Activated CD4-positive, alpha-beta T cell treated with anti-CD3 and anti-CD28 coated beads, Interleukin-2, amount 50 U/mL, for 48 hours (primary cell): ENCODE data around the gene FLT1.

Source experiments
- DNase-seq, 2 experiments: peaks; one replicate each; pipeline ENCODE4 v3.0.0-alpha.2; 2020

The FLT1 gene

GRCh38 chr13:28421676-28422410 is 73.1 kb downstream of the FLT1 start:
- no peak for DNase-seq

- DNase-seq: no peak
Measured at GRCh38 chr13:28420704-28421103, 74.2 kb downstream of the FLT1 start.

- no peak for DNase-seq
Measured at GRCh38 chr13:28415994-28416421, 78.9 kb downstream of the FLT1 start.

- DNase-seq: no peak
Measured at GRCh38 chr13:28413999-28414398, 80.9 kb downstream of the FLT1 start.

GRCh38 chr13:28412981-28413380 is 81.9 kb downstream of the FLT1 start:
- DNase-seq: no peak

- DNase-seq: no peak
Measured at GRCh38 chr13:28411831-28412353, 83.0 kb downstream of the FLT1 start.

- no peak for DNase-seq
Measured at GRCh38 chr13:28410096-28410495, 84.8 kb downstream of the FLT1 start.

- DNase-seq: no peak
Measured at GRCh38 chr13:28409648-28410047, 85.3 kb downstream of the FLT1 start.

GRCh38 chr13:28408863-28409262 is 86.1 kb downstream of the FLT1 start:
- no peak for DNase-seq

- DNase-seq: no peak
Measured at GRCh38 chr13:28408235-28408848, 86.6 kb downstream of the FLT1 start.

GRCh38 chr13:28406733-28407266 is 88.1 kb downstream of the FLT1 start:
- DNase-seq: no peak

GRCh38 chr13:28402057-28402381 is 92.9 kb downstream of the FLT1 start:
- DNase-seq: no peak

- no peak for DNase-seq
Measured at GRCh38 chr13:28401303-28402056, 93.4 kb downstream of the FLT1 start.

GRCh38 chr13:28396053-28396452 is 98.9 kb downstream of the FLT1 start:
- DNase-seq: no peak

- DNase-seq: no peak
Measured at GRCh38 chr13:28394422-28394821, 100.5 kb downstream of the FLT1 start.

GRCh38 chr13:28392896-28393505 is 101.9 kb downstream of the FLT1 start:
- no peak for DNase-seq

GRCh38 chr13:28392428-28392827 is 102.5 kb downstream of the FLT1 start:
- DNase-seq: no peak

- DNase-seq: no peak
Measured at GRCh38 chr13:28387740-28388501, 107.0 kb downstream of the FLT1 start.

- no peak for DNase-seq
Measured at GRCh38 chr13:28385362-28385761, 109.6 kb downstream of the FLT1 start.

- no peak for DNase-seq
Measured at GRCh38 chr13:28384789-28385188, 110.1 kb downstream of the FLT1 start.

- no peak for DNase-seq
Measured at GRCh38 chr13:28380319-28380718, 114.6 kb downstream of the FLT1 start.

GRCh38 chr13:28379371-28380083 is 115.4 kb downstream of the FLT1 start:
- DNase-seq: no peak
